Measurements from ENCODE around the gene GPD2.

Gene GPD2

DNA sequence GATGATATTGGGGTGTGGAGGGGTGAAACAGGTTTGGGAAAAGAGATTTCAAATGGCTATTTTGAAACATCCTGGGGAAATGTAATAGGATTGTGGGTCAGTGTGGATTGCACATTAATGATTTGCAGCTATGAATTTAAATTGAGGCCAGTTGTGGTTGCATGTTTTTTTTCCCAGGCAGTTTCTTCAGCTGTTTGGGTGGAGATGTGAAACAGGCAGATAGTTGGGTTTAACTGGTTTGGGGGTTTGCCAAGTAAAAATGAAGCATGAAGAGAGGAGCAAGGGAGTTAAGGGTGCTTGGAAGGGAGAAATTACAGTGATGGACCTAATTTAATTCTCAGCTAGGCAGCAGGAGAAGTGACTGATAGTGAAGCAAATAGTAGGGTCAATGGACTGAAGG lies 16.8 kb downstream of the GPD2 start:
- no peaks in the 10 kb centered on the region for H3K27me3 ChIP-seq (ENCODE audit: insufficient read depth, poor library complexity, severe bottlenecking)
- no peaks in the 10 kb centered on the region for H3K9me3 ChIP-seq (ENCODE audit: severe bottlenecking)
- H3K4me3 ChIP-seq (ENCODE audit: severe bottlenecking), result no peak overlapping the region
- ATAC-seq (ENCODE audit: low read depth), result no peak
- DNase-seq (ENCODE audit: low spot score), result no peak
- no peak overlapping the region for H3K27ac ChIP-seq (ENCODE audit: poor library complexity, severe bottlenecking)
- TF ChIP-seq, protein P1, sequence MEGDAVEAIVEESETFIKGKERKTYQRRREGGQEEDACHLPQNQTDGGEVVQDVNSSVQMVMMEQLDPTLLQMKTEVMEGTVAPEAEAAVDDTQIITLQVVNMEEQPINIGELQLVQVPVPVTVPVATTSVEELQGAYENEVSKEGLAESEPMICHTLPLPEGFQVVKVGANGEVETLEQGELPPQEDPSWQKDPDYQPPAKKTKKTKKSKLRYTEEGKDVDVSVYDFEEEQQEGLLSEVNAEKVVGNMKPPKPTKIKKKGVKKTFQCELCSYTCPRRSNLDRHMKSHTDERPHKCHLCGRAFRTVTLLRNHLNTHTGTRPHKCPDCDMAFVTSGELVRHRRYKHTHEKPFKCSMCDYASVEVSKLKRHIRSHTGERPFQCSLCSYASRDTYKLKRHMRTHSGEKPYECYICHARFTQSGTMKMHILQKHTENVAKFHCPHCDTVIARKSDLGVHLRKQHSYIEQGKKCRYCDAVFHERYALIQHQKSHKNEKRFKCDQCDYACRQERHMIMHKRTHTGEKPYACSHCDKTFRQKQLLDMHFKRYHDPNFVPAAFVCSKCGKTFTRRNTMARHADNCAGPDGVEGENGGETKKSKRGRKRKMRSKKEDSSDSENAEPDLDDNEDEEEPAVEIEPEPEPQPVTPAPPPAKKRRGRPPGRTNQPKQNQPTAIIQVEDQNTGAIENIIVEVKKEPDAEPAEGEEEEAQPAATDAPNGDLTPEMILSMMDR (IDR thresholded peaks at IDR 0.05; ENCODE audit: poor library complexity, severe bottlenecking), result no peak
- H3K4me1 ChIP-seq (ENCODE audit: insufficient read depth, poor library complexity, severe bottlenecking), result peaks cover 14% of the 10 kb centered on the region
- no peaks in the 10 kb centered on the region for H3K36me3 ChIP-seq (ENCODE audit: low read depth)

DNA sequence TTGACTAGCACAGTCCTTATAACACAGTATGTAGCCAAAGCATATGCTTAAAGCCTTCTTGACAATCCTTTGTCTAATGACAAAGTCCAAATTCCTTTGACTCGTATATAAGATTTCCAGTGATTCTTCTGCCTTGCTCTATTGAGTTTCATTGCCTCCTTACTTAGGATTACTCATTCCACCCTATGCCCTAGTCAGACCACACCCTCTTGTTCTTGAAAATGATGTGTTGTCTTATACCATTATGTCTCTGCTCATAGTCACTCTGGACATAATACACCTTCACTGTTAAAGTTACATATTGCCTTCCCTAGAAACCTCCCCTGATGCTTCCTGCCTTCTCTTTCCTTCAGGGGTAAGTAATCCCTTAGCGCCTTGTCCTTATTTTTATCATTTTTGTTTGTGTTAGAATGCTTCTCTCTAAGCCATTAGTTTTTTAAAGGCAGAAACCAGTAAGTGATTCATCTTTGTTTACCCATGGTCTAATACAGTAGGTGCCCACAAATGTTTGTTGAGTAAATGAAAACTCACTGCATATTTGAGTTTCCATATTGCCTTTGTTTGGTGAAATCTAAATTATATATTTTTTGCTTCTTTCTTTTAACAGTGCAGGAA lies 19.3 kb downstream of the GPD2 start:
- Histone ChIP-seq H3K36me3 (ENCODE audit: low read depth) (no peaks in the 10 kb centered on the region), H3K27me3 (ENCODE audit: insufficient read depth, poor library complexity, severe bottlenecking) (no peaks in the 10 kb centered on the region), H3K9me3 (ENCODE audit: severe bottlenecking) (no peaks in the 10 kb centered on the region), H3K27ac (ENCODE audit: poor library complexity, severe bottlenecking) (peak overlapping the region; percentile 45), H3K4me1 (ENCODE audit: insufficient read depth, poor library complexity, severe bottlenecking) (peaks cover 14% of the 10 kb centered on the region), H3K4me3 (ENCODE audit: severe bottlenecking) (no peak overlapping the region)
- no peak for DNase-seq (ENCODE audit: low spot score)
- TF ChIP-seq, protein P1 (IDR thresholded peaks at IDR 0.05; ENCODE audit: poor library complexity, severe bottlenecking), result no peak
- ATAC-seq (ENCODE audit: low read depth), result peak; percentile 99

DNA sequence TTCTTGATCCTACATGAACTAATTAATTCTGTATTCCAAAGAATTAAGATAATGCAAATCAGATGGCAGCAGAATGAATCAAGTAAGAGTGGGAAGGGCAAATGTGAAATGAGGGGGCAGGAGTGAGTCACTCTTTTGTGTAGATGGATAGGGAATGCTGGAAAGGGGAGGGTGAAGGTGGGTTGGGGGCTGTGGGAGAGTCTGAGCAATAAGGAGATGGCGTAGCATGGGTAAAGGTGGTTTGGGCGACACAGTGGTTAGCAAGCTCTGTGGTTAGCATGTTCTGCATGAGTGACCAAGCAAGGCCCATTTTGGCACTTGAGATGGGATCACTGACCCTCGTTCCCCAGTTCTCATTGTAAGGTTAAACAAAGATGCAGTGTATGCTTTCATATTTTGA lies 20.4 kb downstream of the GPD2 start:
- no peaks in the 10 kb centered on the region for H3K27me3 ChIP-seq (ENCODE audit: insufficient read depth, poor library complexity, severe bottlenecking)
- no peak for DNase-seq (ENCODE audit: low spot score)
- H3K4me1 ChIP-seq (ENCODE audit: insufficient read depth, poor library complexity, severe bottlenecking), result peaks cover 14% of the 10 kb centered on the region
- ATAC-seq (ENCODE audit: low read depth), result no peak
- TF ChIP-seq, protein P1 (IDR thresholded peaks at IDR 0.05; ENCODE audit: poor library complexity, severe bottlenecking), result no peak
- no peak overlapping the region for H3K27ac ChIP-seq (ENCODE audit: poor library complexity, severe bottlenecking)
- H3K4me3 ChIP-seq (ENCODE audit: severe bottlenecking), result no peak overlapping the region
- H3K36me3 ChIP-seq (ENCODE audit: low read depth), result no peaks in the 10 kb centered on the region
- H3K9me3 ChIP-seq (ENCODE audit: severe bottlenecking), result no peaks in the 10 kb centered on the region

DNA sequence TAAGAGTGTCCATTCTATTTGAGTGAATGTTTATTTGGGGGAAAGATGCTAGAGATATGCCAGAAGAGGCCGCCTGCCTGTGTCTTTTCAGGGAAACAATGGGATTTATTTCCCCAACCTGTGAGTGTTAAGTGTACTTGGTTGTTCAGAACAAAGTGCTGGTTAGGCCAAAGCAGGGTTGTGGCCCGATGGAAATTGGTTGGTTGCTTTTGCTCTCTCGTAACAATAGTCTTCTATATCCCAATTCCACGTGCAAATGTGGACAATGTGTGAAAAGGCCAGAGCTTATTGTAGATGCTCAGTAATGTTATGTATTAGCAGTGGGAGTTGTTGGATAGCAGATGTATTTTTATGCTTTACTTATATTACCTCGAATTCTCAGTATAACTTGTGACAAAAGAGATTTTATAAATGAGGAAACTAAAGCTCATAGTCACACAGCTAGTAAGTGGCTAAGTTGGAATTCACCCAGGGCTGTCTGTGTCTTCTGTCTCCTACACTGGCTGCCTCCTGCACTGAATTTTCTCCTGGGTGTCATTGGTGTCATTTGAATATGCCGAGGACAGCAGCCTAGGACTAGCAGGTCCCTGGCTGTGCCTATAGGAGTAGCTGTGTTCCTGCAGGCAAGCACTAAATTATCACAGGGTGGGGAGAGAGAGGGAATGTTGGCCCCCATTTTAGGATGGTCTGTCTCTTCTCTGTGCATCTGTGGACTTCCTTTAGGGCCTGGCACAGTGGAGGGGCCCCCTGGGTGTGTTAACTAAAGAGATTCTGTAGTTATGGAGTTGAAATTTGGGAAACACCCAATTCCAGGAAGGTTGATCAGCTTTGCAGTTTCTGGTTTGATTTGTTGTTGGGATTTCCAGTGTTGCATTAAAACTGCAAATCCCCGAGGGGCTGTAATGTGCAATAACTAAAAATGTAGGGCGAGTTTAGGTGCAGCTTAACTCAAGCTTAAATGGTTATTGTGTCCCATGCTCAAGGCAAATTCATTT lies 21.6 kb downstream of the GPD2 start:
- TF ChIP-seq, protein P1 (IDR thresholded peaks at IDR 0.05; ENCODE audit: poor library complexity, severe bottlenecking), result no peak
- Histone ChIP-seq H3K9me3 (ENCODE audit: severe bottlenecking) (no peaks in the 10 kb centered on the region), H3K27ac (ENCODE audit: poor library complexity, severe bottlenecking) (no peak overlapping the region), H3K4me1 (ENCODE audit: insufficient read depth, poor library complexity, severe bottlenecking) (peaks cover 14% of the 10 kb centered on the region), H3K36me3 (ENCODE audit: low read depth) (no peaks in the 10 kb centered on the region), H3K4me3 (ENCODE audit: severe bottlenecking) (no peak overlapping the region), H3K27me3 (ENCODE audit: insufficient read depth, poor library complexity, severe bottlenecking) (no peaks in the 10 kb centered on the region)
- no peak for ATAC-seq (ENCODE audit: low read depth)
- DNase-seq (ENCODE audit: low spot score), result no peak
